Measurements from ENCODE around the gene NKX1-1.

NKX1-1 gene

GRCh38 chr4:1412376-1413203 is 6.3 kb upstream of the NKX1-1 start:
- Histone ChIP-seq H2AFZ (ENCODE audit: low read depth, low read length) (no peak overlapping the region), H4K20me1 (ENCODE audit: insufficient read depth, low read length) (no peaks in the 10 kb centered on the region), H3K9me3 (ENCODE audit: insufficient read depth, low read length) (no peaks in the 10 kb centered on the region), H3K9ac (ENCODE audit: low read length) (no peak overlapping the region), H3K4me2 (ENCODE audit: low read length) (no peak overlapping the region), H3K4me3 (ENCODE audit: low read length) (no peak overlapping the region), H3K27ac (ENCODE audit: low read length) (no peak overlapping the region), H3K27me3 (ENCODE audit: low read depth, low read length) (no peaks in the 10 kb centered on the region), H3K79me2 (ENCODE audit: low read length) (no peaks in the 10 kb centered on the region), H3K4me1 (ENCODE audit: low read length) (no peaks in the 10 kb centered on the region), H3K36me3 (replicated peaks; ENCODE audit: low read depth, low read length) (no peaks in the 10 kb centered on the region)
- TF ChIP-seq CTCF (IDR thresholded peaks at IDR 0.05; ENCODE audit: low read depth, low read length) (no peak), EZH2phosphoT487 (IDR thresholded peaks at IDR 0.05; ENCODE audit: low read depth) (no peak)

GRCh38 chr4:1411436-1412375 is 5.5 kb upstream of the NKX1-1 start:
- H3K27me3 ChIP-seq (ENCODE audit: low read depth, low read length) = no peaks in the 10 kb centered on the region
- H3K79me2 ChIP-seq (ENCODE audit: low read length) = no peaks in the 10 kb centered on the region
- H3K36me3 ChIP-seq (replicated peaks; ENCODE audit: low read depth, low read length) = no peaks in the 10 kb centered on the region
- no peak overlapping the region for H2AFZ ChIP-seq (ENCODE audit: low read depth, low read length)
- no peaks in the 10 kb centered on the region for H3K4me1 ChIP-seq (ENCODE audit: low read length)
- H3K9me3 ChIP-seq (ENCODE audit: insufficient read depth, low read length) = no peaks in the 10 kb centered on the region
- no peaks in the 10 kb centered on the region for H4K20me1 ChIP-seq (ENCODE audit: insufficient read depth, low read length)
- no peak overlapping the region for H3K4me3 ChIP-seq (ENCODE audit: low read length)
- no peak overlapping the region for H3K9ac ChIP-seq (ENCODE audit: low read length)
- TF ChIP-seq CTCF (IDR thresholded peaks at IDR 0.05; ENCODE audit: low read depth, low read length) (0 out of 2 replicates have a peak, but pooled peaks have one; percentile 4), EZH2phosphoT487 (IDR thresholded peaks at IDR 0.05; ENCODE audit: low read depth) (no peak)
- no peak overlapping the region for H3K27ac ChIP-seq (ENCODE audit: low read length)
- H3K4me2 ChIP-seq (ENCODE audit: low read length) = no peak overlapping the region

- Histone ChIP-seq H3K4me3 (ENCODE audit: low read length) (no peak overlapping the region), H3K9me3 (ENCODE audit: insufficient read depth, low read length) (no peaks in the 10 kb centered on the region), H3K79me2 (ENCODE audit: low read length) (no peaks in the 10 kb centered on the region), H2AFZ (ENCODE audit: low read depth, low read length) (no peak overlapping the region), H3K36me3 (replicated peaks; ENCODE audit: low read depth, low read length) (no peaks in the 10 kb centered on the region), H3K27me3 (ENCODE audit: low read depth, low read length) (no peaks in the 10 kb centered on the region), H3K27ac (ENCODE audit: low read length) (no peak overlapping the region), H3K4me1 (ENCODE audit: low read length) (no peaks in the 10 kb centered on the region), H3K9ac (ENCODE audit: low read length) (no peak overlapping the region), H4K20me1 (ENCODE audit: insufficient read depth, low read length) (no peaks in the 10 kb centered on the region), H3K4me2 (ENCODE audit: low read length) (no peak overlapping the region)
- TF ChIP-seq EZH2phosphoT487 (IDR thresholded peaks at IDR 0.05; ENCODE audit: low read depth) (no peak), CTCF (IDR thresholded peaks at IDR 0.05; ENCODE audit: low read depth, low read length) (no peak)
Observed at GRCh38 chr4:1410491-1411325, 4.5 kb upstream of the NKX1-1 start.
